BJ (cell line): Measurements from ENCODE around the gene KRTAP12-1. TPM values are rescaled to one million over a fixed set of nuclear protein-coding genes. Genes with fewer than 3 reads are reported as not detected.
"Not testable (repeated sequence)": the region's sequence is repeated elsewhere in the genome, so short reads cannot be mapped to it uniquely, and the experiment has no call there.

ENCODE experiments used
- CTCF ChIA-PET: fragments of 350-600 bp; formaldehyde crosslinking; extraction: SDS; loops from one replicate; lab custom pipeline; 2021; ENCODE audit warnings: antibody characterized with exemption, inconsistent platforms; lab: Yijun Ruan, JAX
- POLR2A ChIA-PET: fragments of 300-600 bp; sonication (Branson Sonifier 250); formaldehyde crosslinking; extraction: SDS; loops from one replicate; lab custom pipeline; 2021; ENCODE audit warnings: antibody characterized with exemption; lab: Charles Lee
- DNase-seq: peaks from one replicate; pipeline ENCODE4 v3.0.0-alpha.2; 2011; ENCODE audit warnings: low read depth
- H3K27me3 ChIP-seq: 2 replicates; pipeline ENCODE4 v1.6.0; 2011; ENCODE audit warnings: low read length; ENCODE audit not compliant: control insufficient read depth, insufficient read depth
- H3K36me3 ChIP-seq: 2 replicates; pipeline ENCODE4 v1.5.1; 2011; ENCODE audit warnings: low read length; ENCODE audit not compliant: control insufficient read depth, insufficient read depth
- H3K4me3 ChIP-seq: 2 replicates; pipeline ENCODE4 v1.5.1; 2011; ENCODE audit warnings: low read depth, mild to moderate bottlenecking, control low read depth, low read length
- CTCF ChIP-seq: IDR thresholded peaks from 2 replicates; pipeline ENCODE4 v1.5.1; 2011; ENCODE audit warnings: low read depth, mild to moderate bottlenecking, control low read depth, inconsistent platforms, low read length, moderate library complexity; ENCODE audit not compliant: insufficient read depth
- polyA plus RNA-seq: library from polyadenylated mRNA; depleted of rRNA; stranded (reverse); fragments of >200 nt; gene quantifications from 2 replicates; pipeline ENCODE4 v1.2.3, GENCODE V29; 2011

The KRTAP12-1 gene
- polyA plus RNA-seq, 1 experiment = not detected

GRCh38 chr21:44701023-44701400 lies 19.0 kb upstream of the KRTAP12-1 start:
- H3K36me3 ChIP-seq = no peaks in the 10 kb centered on the region
- H3K27me3 ChIP-seq = peaks cover 24% of the 10 kb centered on the region
- POLR2A ChIA-PET = no interaction called here
- H3K4me3 ChIP-seq = no peak overlapping the region
- CTCF ChIA-PET = interaction anchor here (0.7 kb wide), 1 partner anchor 9 kb away, joined by 3 read pairs; no protein-coding TSS in a partner anchor
- DNase-seq = no peak
- TF ChIP-seq CTCF = no peak

DNA sequence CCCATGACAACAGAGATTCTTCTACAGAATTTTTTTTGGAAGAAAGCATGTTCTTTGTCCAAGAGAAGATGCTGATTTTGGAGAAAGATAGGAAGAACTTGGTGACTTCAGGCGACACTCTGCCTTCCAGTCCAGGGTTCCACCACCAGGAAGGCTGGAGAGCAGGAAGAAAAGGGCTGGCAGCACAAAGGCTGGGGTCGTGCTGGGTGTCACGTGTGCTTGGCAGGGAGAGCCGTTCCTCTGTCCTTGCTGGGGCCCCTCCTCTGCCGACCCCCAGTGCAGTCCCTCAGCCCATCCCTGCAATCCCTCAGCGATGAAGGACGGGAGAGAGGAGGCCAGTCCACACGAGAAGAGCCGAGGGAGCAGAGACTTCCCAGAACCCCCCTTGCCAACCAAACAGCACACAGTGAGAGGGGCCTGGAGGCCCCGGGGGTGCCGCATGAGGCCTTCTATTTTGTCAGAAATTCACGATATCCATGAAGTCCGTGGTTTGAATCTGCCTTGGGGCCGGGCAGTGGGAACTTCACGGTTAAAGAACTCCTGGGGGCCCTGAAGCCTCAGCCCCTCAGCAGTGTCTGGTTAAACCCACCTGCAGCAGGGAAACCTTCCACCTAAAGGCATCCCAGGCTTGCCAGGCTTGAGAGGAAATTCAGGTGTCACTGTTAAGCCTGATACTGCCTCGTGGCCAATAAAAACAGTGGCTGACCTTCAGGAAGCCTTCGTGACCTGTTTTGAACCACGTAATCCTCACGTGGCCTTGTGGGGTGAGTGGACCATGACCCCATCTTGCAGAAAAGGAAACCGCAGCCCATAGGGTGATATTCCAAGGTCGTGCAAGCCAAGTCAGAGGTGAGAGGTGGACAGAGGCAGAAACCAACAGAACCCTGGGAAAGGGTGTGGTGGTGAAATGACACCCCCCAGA lies 18.4 kb upstream of the KRTAP12-1 start:
- Histone ChIP-seq H3K4me3 (no peak overlapping the region), H3K36me3 (no peaks in the 10 kb centered on the region), H3K27me3 (peaks cover 22% of the 10 kb centered on the region)
- POLR2A ChIA-PET = no interaction called here
- CTCF ChIA-PET = no interaction called here
- no peak for DNase-seq
- no peak for TF ChIP-seq CTCF

GRCh38 chr21:44699502-44700001 lies 17.6 kb upstream of the KRTAP12-1 start:
- peaks cover 22% of the 10 kb centered on the region for H3K27me3 ChIP-seq
- no peak for DNase-seq

GRCh38 chr21:44697811-44698734 lies 16.1 kb upstream of the KRTAP12-1 start:
- peaks cover 18% of the 10 kb centered on the region for H3K27me3 ChIP-seq
- CTCF ChIA-PET = no interaction called here
- DNase-seq = no peak

More at GRCh38 chr21:44699502-44700001, 17.6 kb upstream of the KRTAP12-1 start:
- no peak overlapping the region for H3K4me3 ChIP-seq
- no peak for TF ChIP-seq CTCF
- no peaks in the 10 kb centered on the region for H3K36me3 ChIP-seq
- ChIA-PET POLR2A (no interaction called here), CTCF (no interaction called here)

GRCh38 chr21:44697172-44697810 lies 15.3 kb upstream of the KRTAP12-1 start, which contains the start of gene KRTAP10-12:
Gene KRTAP10-12, plus strand, starts transcription at chr21:44697172. Its CDS starts 30 bp downstream, at chr21:44697202.
- H3K4me3 ChIP-seq, CTCF ChIA-PET, DNase-seq, H3K36me3 ChIP-seq, POLR2A ChIA-PET: not testable (repeated sequence)
- peaks cover 17% of the 10 kb centered on the region for H3K27me3 ChIP-seq

More at GRCh38 chr21:44697811-44698734, 16.1 kb upstream of the KRTAP12-1 start:
- Histone ChIP-seq H3K4me3 (no peak overlapping the region), H3K36me3 (no peaks in the 10 kb centered on the region)
- no peak for TF ChIP-seq CTCF
- POLR2A ChIA-PET = no interaction called here
